ENCODE measurements around the gene FBLL1. TPM values are rescaled to one million over a fixed set of nuclear protein-coding genes. Genes with fewer than 3 reads are reported as not detected.

FBLL1 gene
- total and polyA plus RNA-seq, 2 of the 8 experiments (the other 6 are each of a cell fraction or from before 2014, with no cell fraction given) = 8.3 to 30.9 TPM

- H4K20me1 ChIP-seq (replicated peaks in 1 of 2; ENCODE audit: control insufficient read depth in 1 of 2, insufficient read depth in 2 of 2, low read length in 2 of 2) = peaks cover 0 to 3% of the 10 kb centered on the region in 2 experiments
- no peak overlapping the region for H3K14ac ChIP-seq (ENCODE audit: insufficient read length)
- no peak overlapping the region for H3K4ac ChIP-seq (replicated peaks; ENCODE audit: insufficient read length, low read depth, low read length)
- peaks cover 0 to 11% (median 10%) of the 10 kb centered on the region in 4 experiments; a peak in 6 of 7 replicates for H3K4me1 ChIP-seq (replicated peaks in 1 of 4; ENCODE audit: control insufficient read depth in 3 of 4, insufficient read depth in 4 of 4, low read length in 3 of 4)
- H4K8ac ChIP-seq (ENCODE audit: extremely low read depth, insufficient read depth, low read length) = peak overlapping the region; percentile 83
- no peak overlapping the region; a peak in 1 of 7 replicates for H3K9ac ChIP-seq (replicated peaks in 1 of 4; ENCODE audit: extremely low read depth in 1 of 4, low read depth in 3 of 4, low read length in 3 of 4)
- H2BK12ac ChIP-seq (ENCODE audit: low read depth, low read length) = peak overlapping the region; percentile 44; the same call in 1 of the 2 replicates
- H3K79me2 ChIP-seq (ENCODE audit: control insufficient read depth in 1 of 2, insufficient read depth in 2 of 2, low read length in 2 of 2) = no peaks in the 10 kb centered on the region
- ChIA-PET CTCF (ENCODE audit: partially characterized antibody) (interaction anchor here (0.8 kb wide), 1 partner anchor 16 kb away, joined by 4 read pairs; no protein-coding TSS in a partner anchor), POLR2A (ENCODE audit: partially characterized antibody) (interaction anchor here (0.9 to 1.6 kb wide), 2 partner anchors 10 to 49 kb away, joined by 3 to 5 read pairs; partner anchors contain the start of gene PANK3)
- H3K27me3 ChIP-seq (replicated peaks in 1 of 4; ENCODE audit: control insufficient read depth in 3 of 4, extremely low read depth in 1 of 4, insufficient read depth in 3 of 4, low read length in 3 of 4) = peaks cover 4 to 12% (median 11%) of the 10 kb centered on the region in 4 experiments
- no peak overlapping the region; the same call in 1 of the 2 replicates for H2BK15ac ChIP-seq (ENCODE audit: low read length)
- peak overlapping the region; percentile 88; the same call in 1 of the 2 replicates for H2AFZ ChIP-seq (ENCODE audit: low read length)
- DNase-seq (ENCODE audit: low read depth in 1 of 2, low spot score in 2 of 2) = no peak
- H3K27ac ChIP-seq (ENCODE audit: low read depth, low read length) = no peak overlapping the region
- peak overlapping the region; percentile 44 to 60 (median 55) for H3K4me3 ChIP-seq (ENCODE audit: extremely low read depth in 1 of 4, insufficient read depth in 2 of 4, low read depth in 3 of 4, low read length in 4 of 4)
- H3K18ac ChIP-seq (ENCODE audit: extremely low read depth, low read length) = peak overlapping the region; percentile 51; the same call in 1 of the 2 replicates
- H3K9me3 ChIP-seq (ENCODE audit: insufficient read depth in 2 of 2, low read depth in 1 of 2, low read length in 1 of 2) = peaks cover 0 to 5% of the 10 kb centered on the region in 2 experiments; a peak in 1 of 4 replicates
- H3K36me3 ChIP-seq (ENCODE audit: control insufficient read depth in 2 of 4, insufficient read depth in 4 of 4, low read length in 3 of 4) = peaks cover 0 to 3% (median 0%) of the 10 kb centered on the region in 4 experiments; a peak in 1 of 8 replicates
- no peak overlapping the region; the same call in 1 of the 2 replicates for H2BK5ac ChIP-seq (ENCODE audit: low read depth, low read length)
- no peak overlapping the region for H4K5ac ChIP-seq (ENCODE audit: insufficient read length, low read depth, low read length)
- no peak overlapping the region for H2BK20ac ChIP-seq (ENCODE audit: low read length)
- 58% methylated on average over 47 of the region's 125 CpGs; no CpG with 5 or more reads in 1 of the 2 experiments for WGBS, 2 experiments (ENCODE audit: extremely low coverage in 1 of 2, insufficient coverage in 1 of 2, insufficient read length in 1 of 2, insufficient replicate concordance in 2 of 2, low coverage in 1 of 2, low lambda C conversion rate in 2 of 2, missing lambda C conversion rate in 1 of 2)
- H2BK120ac ChIP-seq (replicated peaks; ENCODE audit: low read depth, low read length) = no peak overlapping the region
- no peak overlapping the region for H3K56ac ChIP-seq (replicated peaks; ENCODE audit: insufficient read length, low read depth, low read length)
- no peak overlapping the region for H3K23ac ChIP-seq (ENCODE audit: insufficient read length)
- FAIRE-seq = no peak
- H3K4me2 ChIP-seq (ENCODE audit: insufficient read depth in 1 of 2, low read depth in 2 of 2, low read length in 2 of 2) = peak overlapping the region; percentile 59 to 95
- peak overlapping the region; percentile 44 for H4K91ac ChIP-seq (replicated peaks; ENCODE audit: insufficient read length, low read length)
- H2AK5ac ChIP-seq (ENCODE audit: low read depth, low read length) = no peak overlapping the region
- peaks cover 7% of the 10 kb centered on the region for H3K23me2 ChIP-seq (ENCODE audit: low read depth, low read length)
- H3K79me1 ChIP-seq (ENCODE audit: low read depth, low read length) = no peaks in the 10 kb centered on the region
- no peak for TF ChIP-seq CHD2 (IDR thresholded peaks at IDR 0.05; ENCODE audit: low read length)
- TF ChIP-seq EGR1 (IDR thresholded peaks at IDR 0.05; ENCODE audit: borderline replicate concordance, low read depth, low read length) = no peak
- TF ChIP-seq KDM4A (IDR thresholded peaks at IDR 0.05; ENCODE audit: low read depth, low read length, severe bottlenecking) = peak; percentile 89
- TF ChIP-seq HDAC2 (IDR thresholded peaks at IDR 0.05; ENCODE audit: borderline replicate concordance in 1 of 2, low read depth in 2 of 2, low read length in 2 of 2) = no peak
- no peak for TF ChIP-seq POU5F1 (IDR thresholded peaks at IDR 0.05; ENCODE audit: low read depth, low read length)
- peak; percentile 60 for TF ChIP-seq RNF2 (IDR thresholded peaks at IDR 0.05; ENCODE audit: borderline replicate concordance, low read depth, low read length, missing control alignments, poor library complexity, severe bottlenecking)
- no peak for TF ChIP-seq CHD1 (IDR thresholded peaks at IDR 0.05; ENCODE audit: low read depth, low read length)
Measured at GRCh38 chr5:168529374-168530234, 499 bp downstream of the FBLL1 start.
